HG02642 (cell line): Measurements from ENCODE around the gene DNAJC6.

Experiments
- ATAC-seq: cut with Tn5 transposase; IDR thresholded peaks from one replicate; pipeline ENCODE4 v1.9.1; 2021; ENCODE audit warnings: mild to moderate bottlenecking; ENCODE audit not compliant: unreplicated experiment, poor library complexity

The DNAJC6 gene

DNA sequence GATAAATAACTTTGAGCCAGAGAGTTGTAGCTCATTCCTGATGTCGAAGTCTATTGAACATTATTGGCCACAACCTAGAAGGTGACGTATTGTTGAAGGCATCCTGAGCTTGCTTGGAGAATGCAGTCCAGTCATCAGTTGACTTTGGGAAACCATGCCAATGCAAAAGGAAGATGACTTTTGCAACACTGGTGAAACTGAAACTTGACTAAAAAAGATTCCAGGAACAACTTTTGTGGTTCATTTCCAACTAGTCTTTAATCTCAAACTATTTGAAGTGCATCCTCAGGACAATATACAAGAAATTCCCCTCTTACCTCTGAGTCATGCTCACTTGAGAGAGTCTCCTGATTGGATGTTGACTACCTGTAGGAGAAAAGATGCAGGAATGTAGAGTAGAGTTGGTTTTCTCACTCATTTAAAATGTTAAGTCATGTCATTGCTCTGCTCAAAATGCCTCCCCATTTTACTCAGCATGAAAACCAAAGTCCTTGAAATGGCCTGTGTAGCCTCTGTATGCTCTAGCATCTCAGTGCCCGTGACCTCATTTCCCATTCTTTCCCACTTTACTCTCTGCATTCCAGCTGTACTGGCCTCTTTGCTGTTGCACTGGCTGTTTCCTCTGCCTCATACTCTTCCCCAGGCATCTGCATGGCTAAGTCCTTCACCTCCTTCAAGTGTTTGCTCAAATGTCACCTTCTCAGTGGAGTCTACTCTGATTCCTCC, 86.7 kb downstream of the DNAJC6 start:
- no peak for ATAC-seq

DNA sequence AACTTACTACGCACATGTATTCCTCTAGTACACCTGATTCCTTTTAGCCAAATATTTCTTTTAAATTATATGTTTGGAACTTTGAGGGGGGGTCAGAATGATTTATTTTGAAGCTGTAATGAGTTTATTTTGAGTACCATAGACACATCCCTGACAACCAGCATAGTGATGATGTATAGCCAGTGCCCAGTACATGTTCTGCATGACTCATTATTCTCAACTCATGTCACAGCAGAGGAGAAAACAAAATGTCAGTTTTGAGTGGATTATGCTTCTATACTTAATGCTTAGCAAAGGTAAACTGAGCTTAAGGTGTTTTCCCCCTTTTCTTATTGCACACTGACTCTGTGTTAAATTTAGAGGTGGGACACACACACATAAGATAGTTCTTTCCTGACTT, 88.7 kb downstream of the DNAJC6 start:
- ATAC-seq, result no peak

DNA sequence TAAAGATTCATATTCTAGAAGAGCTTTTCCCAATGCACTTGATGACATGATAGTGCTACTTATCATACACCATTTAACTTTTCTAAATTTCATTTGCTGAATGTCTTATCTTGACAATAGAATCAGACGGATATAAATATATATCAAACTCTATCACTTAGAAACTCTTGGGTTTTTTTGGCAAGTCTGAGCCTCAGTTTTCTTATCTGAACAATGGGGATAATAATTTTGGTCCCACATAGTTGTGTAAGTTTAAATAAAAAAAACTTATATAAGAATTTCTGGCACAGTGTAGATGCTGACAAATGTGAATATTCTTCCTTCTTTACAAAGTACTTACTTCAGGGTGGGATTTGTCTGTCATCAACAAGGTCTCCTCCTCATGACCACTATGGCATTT, 89.7 kb downstream of the DNAJC6 start:
- ATAC-seq, result no peak

DNA sequence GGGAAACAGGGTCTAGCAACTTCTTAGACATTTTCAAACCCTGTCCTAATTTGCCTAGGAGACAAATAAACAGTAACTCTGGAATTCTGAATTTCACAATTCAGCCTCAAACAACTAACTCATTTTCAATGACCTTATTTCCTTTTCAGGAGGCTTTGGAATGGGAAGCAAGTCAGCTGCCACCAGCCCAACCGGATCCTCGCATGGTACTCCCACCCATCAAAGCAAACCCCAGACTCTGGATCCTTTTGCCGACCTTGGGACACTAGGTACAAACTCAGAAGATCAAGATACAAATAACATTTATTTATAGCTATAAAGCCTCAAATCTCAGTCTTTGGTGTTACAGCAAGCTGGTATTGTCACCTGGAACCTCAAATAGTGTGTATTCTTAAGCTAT, 92.3 kb downstream of the DNAJC6 start:
- no peak for ATAC-seq

DNA sequence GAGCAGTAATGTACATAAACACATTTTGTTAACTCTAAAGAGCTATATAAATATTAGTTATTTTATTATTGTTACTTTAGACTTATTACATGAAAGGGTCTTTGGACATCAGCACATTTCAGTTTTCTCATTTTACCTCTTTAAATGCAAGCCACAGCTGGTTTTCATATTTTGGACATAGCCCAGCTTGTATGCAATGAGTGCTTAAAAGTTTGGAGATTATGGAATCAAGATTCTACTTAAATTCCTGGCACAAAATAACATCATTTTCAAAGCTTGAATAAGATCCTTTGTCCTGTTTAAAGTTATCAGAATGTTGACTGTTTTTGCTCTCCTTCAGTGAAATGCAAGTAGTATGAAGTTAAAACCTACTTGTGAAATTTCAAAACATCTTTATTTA, 95.6 kb downstream of the DNAJC6 start:
- no peak for ATAC-seq

DNA sequence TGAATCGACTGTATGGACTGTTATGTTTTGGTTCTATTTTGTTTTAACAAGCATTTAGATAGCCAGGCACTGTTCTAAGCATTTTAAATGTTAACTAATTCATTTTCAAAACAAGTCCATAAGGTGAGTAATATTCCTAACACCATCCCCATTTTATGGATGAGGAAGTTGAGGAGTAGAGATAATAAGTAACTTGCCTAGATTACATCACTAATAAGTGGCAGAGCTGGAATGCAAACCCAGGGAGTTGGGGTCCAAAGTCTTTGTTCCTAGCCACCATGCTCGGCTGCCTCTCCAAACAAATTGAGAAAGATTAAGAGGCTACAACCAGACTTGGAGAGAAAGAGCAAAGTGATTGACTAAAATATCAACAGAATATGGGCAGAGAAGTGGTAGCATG, 98.5 kb downstream of the DNAJC6 start:
- no peak for ATAC-seq

DNA sequence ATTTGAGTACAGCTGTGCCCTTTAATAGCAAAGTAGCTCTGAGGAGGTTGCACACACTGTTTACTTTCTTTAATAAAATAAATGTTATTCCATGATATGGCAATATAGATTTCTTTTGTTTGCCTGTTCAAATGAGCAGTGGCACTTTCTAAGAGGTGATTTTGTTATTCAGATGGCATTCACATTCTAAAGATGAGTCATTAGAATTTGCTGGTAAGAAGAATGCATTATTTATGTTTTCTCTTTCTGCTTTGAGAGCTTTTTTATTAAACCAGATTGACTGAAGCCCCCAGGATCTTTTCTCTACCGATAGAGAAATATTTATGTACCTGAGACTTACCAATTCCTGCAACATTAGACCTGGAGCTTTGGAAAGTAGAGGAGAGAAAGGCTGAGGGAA, 100.0 kb downstream of the DNAJC6 start:
- ATAC-seq, result no peak

DNA sequence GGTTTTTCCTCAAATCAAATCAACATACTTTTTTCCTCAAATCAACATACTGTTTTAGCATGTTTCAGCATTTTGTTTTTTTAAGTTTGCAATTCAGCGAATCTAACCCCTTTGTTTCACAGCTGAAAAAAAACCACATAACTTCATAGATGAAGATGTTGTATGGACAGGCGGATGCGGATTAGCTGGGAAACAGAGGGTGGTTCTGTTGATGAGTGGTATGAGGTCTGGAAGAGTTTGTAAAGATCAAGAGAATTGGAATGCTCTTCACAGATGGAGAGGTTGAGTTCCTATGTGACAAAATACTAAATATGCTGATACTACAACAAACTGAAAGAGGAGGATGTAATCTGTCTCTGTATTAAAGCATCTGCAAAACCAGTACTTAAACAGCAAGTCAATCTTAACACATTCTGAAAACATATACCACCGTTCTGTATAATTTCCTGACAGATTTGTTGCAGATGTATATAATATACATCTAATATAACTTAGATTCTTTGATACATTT, 100.5 kb downstream of the DNAJC6 start:
- no peak for ATAC-seq

DNA sequence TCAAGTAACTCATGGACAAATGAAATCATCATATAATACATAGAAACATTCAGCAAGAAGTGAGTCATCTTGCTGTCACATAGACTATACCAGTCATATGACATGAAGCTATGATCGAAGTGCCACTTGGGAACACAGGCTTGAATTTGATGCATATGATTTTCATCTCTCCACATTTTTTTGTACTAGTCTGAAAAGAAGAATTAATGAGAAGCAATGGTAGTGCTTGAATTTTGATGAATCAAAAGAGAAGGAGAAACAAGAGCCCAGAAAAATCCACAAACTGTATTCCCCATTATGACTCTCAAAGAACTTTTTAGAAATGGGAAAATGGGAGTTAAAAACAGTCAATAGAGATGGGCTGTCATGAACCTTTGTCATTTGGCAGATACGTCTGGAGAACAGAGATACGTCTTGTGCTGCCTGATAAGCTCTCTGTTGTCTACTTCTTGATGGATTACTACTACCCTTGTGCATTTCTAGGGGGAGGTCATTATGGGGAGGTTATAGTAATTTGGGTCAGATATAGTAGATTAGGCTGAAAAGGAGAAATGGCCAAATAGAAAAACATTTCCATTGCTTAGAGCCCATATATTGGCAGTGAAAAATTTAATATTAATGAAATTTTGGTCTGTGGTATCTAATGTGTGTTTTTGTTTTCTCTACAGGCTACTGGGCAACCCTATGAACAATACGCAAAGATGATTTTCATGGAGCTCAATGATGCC, 103.1 kb downstream of the DNAJC6 start:
- no peak for ATAC-seq

DNA sequence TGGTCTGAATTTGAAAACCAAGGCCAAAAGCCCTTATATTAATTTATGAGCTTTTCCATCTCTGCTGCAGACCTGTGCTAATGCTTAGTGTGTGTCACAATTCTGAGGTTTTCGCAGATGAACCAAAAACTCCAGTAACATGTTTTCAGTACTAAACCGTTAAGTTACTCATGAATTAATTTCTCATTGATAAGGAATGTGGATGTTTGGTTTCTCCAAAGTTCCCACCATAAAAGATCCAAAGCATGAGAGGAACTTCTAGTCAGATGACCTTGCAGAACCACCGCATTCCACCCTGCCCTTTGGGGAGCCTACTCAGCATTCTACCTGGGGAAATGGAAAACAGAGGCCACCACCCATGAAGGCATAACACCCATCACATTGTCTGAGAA, 103.6 kb downstream of the DNAJC6 start:
- no peak for ATAC-seq

DNA sequence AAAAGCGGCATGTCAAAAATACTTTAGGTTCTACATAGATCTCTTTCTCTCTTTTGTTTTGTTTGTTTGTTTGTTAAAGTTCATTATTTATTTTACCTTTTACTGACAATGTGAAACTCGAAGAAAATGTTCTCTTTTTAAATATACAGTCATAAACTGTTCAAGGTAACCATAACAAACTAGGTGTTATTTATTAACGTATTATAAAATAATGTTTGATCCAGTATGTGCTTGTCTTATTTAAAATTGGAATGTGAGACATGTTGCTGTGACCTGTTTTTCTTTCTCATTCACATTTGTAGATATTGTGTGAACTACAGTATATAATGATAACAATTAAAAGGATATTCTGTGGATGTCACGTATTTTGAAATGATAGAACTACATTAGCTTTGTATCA, 105.2 kb downstream of the DNAJC6 start:
- no peak for ATAC-seq

DNA sequence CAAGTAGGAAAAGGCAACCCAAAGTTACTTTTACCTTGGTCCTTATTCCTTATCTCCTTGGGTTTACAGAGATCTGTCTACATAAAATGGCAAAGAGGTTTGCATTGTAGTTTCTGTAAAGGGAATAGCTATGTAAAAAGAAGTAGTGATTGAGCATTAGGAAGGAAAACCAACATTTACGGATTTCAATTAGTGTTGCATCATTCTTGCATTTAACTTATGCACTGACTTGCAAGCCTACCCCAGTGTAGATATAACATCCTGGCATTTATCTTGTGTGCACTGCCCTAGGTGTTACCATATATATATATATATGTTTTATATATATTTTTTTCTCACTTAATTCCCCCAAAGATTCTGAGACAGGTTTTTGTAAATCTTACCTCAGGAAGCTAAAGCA, 107.4 kb downstream of the DNAJC6 start:
- ATAC-seq, result no peak

DNA sequence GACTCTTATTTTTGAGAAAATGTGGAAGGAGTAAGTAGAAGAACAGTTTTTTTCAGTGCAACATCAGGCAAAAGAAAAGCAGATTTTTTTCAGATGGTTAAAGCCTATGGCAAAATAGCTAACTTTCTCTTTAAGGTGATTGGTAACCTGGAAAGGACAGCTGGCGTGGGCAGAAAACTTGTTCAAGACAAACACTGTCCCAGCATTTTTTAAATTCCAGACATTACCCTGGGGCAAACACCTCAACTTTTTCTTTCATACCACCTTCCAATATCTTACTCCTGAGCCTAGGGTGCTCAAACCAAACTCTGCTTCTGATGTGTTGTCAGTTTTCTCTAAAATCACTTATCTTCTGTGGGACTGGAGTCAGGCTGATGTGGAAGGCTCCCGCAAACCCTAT, 108.4 kb downstream of the DNAJC6 start:
- no peak for ATAC-seq

DNA sequence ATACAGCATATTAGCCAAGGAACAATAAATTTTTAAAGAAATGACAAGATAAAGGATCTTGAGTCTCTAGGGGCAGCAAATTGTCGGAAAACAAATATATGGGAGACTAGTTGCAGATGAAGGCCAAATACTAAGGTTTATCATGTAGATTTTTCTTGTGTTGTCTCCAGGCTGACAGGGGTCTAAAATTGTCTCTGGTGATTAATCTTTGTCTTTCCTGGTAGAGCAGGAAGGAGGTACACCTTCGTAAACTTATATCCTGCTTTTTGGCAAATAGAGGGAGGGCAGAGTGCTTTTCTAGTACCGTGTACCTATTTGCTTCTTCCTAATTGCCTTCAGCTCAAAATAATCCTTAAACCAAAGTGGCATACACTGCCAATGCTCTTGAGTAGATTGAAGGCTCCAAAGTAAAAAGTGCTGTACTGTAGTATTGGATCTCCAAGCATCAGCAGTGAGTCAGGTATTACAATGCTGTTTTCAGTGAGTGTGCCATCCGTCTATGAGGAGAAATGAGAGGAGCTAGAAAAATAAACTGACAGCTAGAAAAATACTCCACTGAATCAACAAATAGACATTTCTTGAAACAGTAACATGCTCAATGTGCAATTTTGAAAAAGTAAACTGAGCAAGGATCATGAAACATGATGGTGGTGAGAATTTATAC, 109.3 kb downstream of the DNAJC6 start:
- ATAC-seq, result no peak

DNA sequence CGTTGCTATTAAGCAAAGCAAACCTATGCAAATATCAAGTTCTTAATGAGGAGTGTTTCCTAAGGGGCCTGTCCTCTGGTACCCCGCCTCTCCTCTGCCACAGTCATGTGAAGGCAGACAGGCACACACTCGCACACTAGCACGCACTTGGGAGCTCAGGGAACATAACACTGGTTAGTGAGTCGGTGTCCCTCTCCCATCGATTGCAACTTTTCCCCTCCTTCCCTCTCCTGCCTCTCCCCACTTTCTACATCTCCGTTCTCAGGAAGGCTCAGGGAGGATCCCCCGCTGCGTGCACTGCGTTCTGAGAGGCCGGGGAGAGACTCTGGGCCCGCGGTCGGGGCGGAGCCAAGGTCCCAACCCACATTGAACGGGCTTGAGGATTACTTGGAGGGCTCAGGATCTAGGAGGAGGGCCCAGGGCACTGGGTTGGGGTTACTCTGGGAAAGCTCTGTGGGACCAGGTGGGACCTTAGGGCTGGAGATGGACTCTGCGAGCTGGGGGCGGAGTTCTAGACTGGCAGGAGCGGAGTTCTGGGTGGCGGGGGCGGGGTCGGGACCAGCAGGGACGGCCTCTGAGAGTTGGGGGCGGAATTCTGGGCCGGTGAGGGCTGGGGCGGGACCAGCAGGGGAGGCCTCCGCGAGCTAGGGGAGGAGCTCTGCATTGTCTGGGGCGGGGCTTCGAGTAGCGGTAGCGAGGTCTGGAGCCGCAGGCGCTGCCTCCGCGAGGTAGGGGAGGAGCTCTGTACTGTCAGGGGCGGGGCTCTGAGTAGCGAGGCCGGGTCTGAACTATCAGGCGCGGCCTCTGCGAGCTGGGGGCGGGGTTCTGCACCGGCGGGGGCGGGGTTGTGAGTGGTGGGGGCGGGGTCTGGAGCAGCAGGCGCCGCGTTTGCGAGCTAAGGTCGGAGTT, 110.6 kb downstream of the DNAJC6 start:
- ATAC-seq, result peak; percentile 94

DNA sequence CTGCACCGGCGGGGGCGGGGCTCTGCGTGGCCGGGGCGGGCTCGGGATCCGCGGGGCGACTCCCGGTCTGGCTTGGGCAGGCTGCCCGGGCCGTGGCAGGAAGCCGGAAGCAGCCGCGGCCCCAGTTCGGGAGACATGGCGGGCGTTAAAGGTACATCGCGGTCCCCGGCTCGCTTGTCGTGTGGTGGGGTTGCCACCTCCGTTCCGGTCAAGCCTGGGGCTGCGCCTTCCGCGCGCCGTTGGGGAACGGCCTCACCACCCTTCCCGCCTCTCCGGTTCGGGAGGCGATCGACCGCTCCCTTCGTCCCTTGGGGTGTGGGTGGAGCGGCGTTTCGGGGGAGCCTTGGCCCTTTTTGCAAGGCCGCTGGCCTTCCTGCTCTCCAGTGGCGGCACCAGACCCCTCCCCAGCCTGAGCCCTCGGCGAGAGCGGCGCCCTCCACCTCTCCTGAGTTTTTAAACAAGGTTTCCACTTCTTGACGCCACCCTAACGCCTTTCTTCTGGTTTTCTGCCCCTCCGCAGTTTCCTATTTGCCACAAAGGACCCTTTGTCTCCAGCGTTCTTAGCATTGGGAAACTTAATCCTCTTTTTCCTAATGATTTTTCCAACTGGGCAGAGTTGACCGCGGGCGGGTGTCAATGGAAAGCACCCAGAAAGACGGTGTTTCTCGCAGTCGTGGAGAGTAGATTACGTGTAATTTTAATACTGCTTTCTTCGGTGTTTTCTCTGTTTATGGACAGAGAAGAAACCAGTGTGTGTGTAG, 111.4 kb downstream of the DNAJC6 start, which contains the start of the genes LEPR and LEPROT:
Gene LEPR (plus strand): TSS at position 79 of the 761 bp plus-strand sequence. CDS start 144,898 bp downstream, outside the sequence.
Gene LEPROT (plus strand): TSS at position 79 of the 761 bp plus-strand sequence. CDS start 57 bp downstream, at position 136.
- peak; percentile 70 for ATAC-seq

DNA sequence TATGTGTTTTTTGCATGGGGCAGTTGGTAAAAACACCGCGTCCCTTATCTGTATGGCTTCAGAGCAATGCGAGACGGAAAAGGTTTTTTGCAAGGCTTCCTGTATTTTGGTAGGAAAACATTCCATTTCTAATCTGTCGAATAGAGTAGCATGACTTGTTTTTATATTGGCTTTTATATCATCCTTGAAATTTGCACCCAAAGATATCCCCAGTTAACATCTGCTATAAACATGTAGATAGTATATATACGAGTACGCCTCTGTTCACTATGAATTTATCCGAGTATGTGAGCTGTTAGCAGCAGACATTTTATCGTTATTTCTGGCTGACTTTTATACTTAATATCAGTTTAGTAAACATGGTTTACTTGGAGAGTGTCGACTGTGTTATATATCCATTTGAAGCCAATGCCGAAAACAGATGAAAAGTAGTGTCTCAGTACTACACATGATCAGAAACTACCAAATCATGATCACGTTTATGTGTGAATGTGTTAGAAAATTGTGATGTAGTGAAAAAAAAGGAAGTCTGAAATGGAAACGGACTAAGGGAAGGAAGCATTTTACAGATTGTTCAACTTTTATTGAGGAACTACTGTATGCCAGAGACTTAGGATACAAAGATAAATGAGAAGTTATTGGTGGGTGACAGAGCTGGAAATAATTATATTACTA, 112.1 kb downstream of the DNAJC6 start:
- ATAC-seq, result no peak

DNA sequence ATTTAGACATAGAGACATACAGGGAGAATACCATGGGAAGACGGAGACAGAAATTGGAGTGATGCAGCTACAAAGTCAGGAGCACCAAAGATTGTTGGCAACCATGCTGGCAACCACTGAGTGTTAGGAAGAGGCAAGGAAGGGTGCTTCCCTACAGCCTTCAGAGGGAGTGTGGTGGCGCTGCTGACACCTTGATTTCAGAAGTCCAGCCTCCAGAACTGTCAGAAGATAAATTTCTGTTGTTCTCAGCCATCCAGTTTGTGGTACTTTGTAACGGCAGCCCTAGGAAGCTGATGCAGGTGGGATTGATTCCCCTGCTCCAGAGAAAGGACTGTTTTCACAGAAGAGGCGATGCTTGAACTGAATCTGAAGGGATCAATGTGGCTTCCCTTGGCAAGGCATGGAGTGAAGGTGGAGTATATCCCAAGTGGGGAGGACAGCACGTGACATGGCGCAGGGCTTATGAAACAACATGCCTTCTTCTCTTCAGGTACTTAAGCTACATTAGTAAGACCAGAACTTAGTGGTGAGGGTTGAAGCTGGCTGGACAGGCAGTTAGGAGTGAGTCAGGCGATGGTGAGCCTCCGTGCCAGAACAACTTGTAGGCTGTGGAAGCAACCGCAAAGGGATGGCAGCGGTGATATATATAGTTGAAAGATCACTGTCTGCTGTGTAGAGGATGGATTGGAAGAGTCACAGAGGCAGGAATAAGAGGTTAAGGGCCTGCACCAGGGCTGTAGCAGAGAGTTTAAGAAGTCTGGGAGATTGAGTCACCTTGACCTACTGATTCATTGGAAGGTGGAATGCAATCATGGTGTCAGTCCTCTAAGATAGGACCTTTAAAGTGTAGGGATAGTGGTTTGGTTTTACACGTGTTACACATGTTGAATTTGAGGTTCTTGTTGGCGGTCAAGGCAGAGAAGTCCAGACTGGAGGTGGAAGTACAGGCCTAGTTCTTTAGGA, 113.2 kb downstream of the DNAJC6 start:
- ATAC-seq, result no peak
